H1 (cell line): Measurements from ENCODE around the gene PDE2A. TPM values are rescaled to one million over a fixed set of nuclear protein-coding genes. Genes with fewer than 3 reads are reported as not detected.
"Not testable (repeated sequence)": the region's sequence is repeated elsewhere in the genome, so short reads cannot be mapped to it uniquely, and the experiment has no call there.

Experiments used
- CTCF ChIA-PET: fragments of 300-600 bp; sonication (Branson Sonifier 250); formaldehyde crosslinking; loops from one replicate; lab custom pipeline; 2021; ENCODE audit not compliant: partially characterized antibody; lab: Charles Lee
- POLR2A ChIA-PET: fragments of 300-600 bp; sonication (Branson Sonifier 250); formaldehyde crosslinking; loops from one replicate; lab custom pipeline; 2021; ENCODE audit warnings: inconsistent platforms; ENCODE audit not compliant: partially characterized antibody; lab: Charles Lee
- DNase-seq, 2 experiments: peaks; one replicate each; pipeline versions ENCODE4 v3.0.0 to v3.0.0-alpha.2; 2010 to 2022; ENCODE audit warnings: low spot score in 2 of 2, low read depth in 1 of 2, mixed read lengths in 1 of 2
- FAIRE-seq: peaks from 2 replicates; lab custom pipeline; 2011; peaks lifted over from hg19 to GRCh38; lab: Jason Lieb, UNC
- H2AFZ ChIP-seq: 2 replicates; pipeline ENCODE4 v1.8.1; 2012; ENCODE audit warnings: low read length, inconsistent platforms
- H2AK5ac ChIP-seq: 2 replicates; pipeline ENCODE4 v1.6.1; 2013; ENCODE audit warnings: low read depth, low read length
- H2BK120ac ChIP-seq: replicated peaks from 2 replicates; pipeline ENCODE3; 2013; ENCODE audit warnings: low read depth, low read length, inconsistent platforms
- H2BK12ac ChIP-seq: 2 replicates; pipeline ENCODE4 v1.6.1; 2013; ENCODE audit warnings: low read depth, low read length
- H2BK15ac ChIP-seq: 2 replicates; pipeline ENCODE4 v1.6.1; 2013; ENCODE audit warnings: low read length
- H2BK20ac ChIP-seq: 2 replicates; pipeline ENCODE4 v1.6.1; 2013; ENCODE audit warnings: low read length
- H2BK5ac ChIP-seq: 2 replicates; pipeline ENCODE4 v1.6.1; 2013; ENCODE audit warnings: low read depth, low read length
- H3K14ac ChIP-seq: 2 replicates; pipeline ENCODE4 v1.6.1; 2013; ENCODE audit warnings: inconsistent platforms; ENCODE audit not compliant: insufficient read length
- H3K18ac ChIP-seq: 2 replicates; pipeline ENCODE4 v1.6.1; 2013; ENCODE audit warnings: low read length; ENCODE audit errors: extremely low read depth
- H3K23ac ChIP-seq: 2 replicates; pipeline ENCODE4 v1.6.1; 2013; ENCODE audit warnings: inconsistent platforms; ENCODE audit not compliant: insufficient read length
- H3K23me2 ChIP-seq: 2 replicates; pipeline ENCODE4 v1.6.1; 2013; ENCODE audit warnings: low read depth, low read length
- H3K27ac ChIP-seq: 2 replicates; pipeline ENCODE4 v1.6.1; 2011; ENCODE audit warnings: low read depth, low read length, inconsistent platforms
- H3K27me3 ChIP-seq, 4 experiments: replicated peaks in 1 of 4; 1 replicate in 1 of 4; 2 replicates in 3 of 4; pipeline versions ENCODE4 v1.6.1 to v1.8.1; 2011 to 2013; ENCODE audit warnings: low read length in 3 of 4, mild to moderate bottlenecking in 3 of 4, inconsistent platforms in 2 of 4, mixed read lengths in 2 of 4, moderate library complexity in 1 of 4; ENCODE audit not compliant: control insufficient read depth in 3 of 4, insufficient read depth in 3 of 4; ENCODE audit errors: extremely low read depth in 1 of 4
- H3K36me3 ChIP-seq, 4 experiments: 2 replicates each; pipeline versions ENCODE4 v1.6.1 to v1.8.1; 2011 to 2013; ENCODE audit warnings: mild to moderate bottlenecking in 4 of 4, low read length in 3 of 4, moderate library complexity in 2 of 4, control low read depth in 1 of 4, inconsistent platforms in 1 of 4; ENCODE audit not compliant: insufficient read depth in 4 of 4, control insufficient read depth in 2 of 4
- H3K4ac ChIP-seq: replicated peaks from 2 replicates; pipeline ENCODE3; 2013; ENCODE audit warnings: low read length, low read depth, mixed read lengths, inconsistent platforms; ENCODE audit not compliant: insufficient read length
- H3K4me1 ChIP-seq, 4 experiments: replicated peaks in 1 of 4; 1 replicate in 1 of 4; 2 replicates in 3 of 4; pipeline versions ENCODE4 v1.6.1 to v1.8.1; 2011 to 2013; ENCODE audit warnings: low read length in 3 of 4, inconsistent platforms in 2 of 4, mixed read lengths in 1 of 4; ENCODE audit not compliant: insufficient read depth in 4 of 4, control insufficient read depth in 3 of 4
- H3K4me2 ChIP-seq, 2 experiments: 2 replicates each; pipeline versions ENCODE4 v1.6.1 to v1.8.1; 2011 to 2013; ENCODE audit warnings: low read depth in 2 of 2, low read length in 2 of 2, control low read depth in 1 of 2, inconsistent platforms in 1 of 2, mild to moderate bottlenecking in 1 of 2; ENCODE audit not compliant: insufficient read depth in 1 of 2
- H3K4me3 ChIP-seq, 4 experiments: fragments of 200-600, 300-600 bp in 1 of 4; sonication (generic), shearing (Covaris generic), sonication (Bioruptor Twin) in 1 of 4; 2 replicates each; pipeline versions ENCODE4 v1.5.1 to v1.8.1; 2011 to 2016; ENCODE audit warnings: low read length in 4 of 4, low read depth in 3 of 4, control low read depth in 2 of 4, inconsistent platforms in 2 of 4, mild to moderate bottlenecking in 2 of 4, mixed read lengths in 1 of 4, moderate library complexity in 1 of 4; ENCODE audit not compliant: insufficient read depth in 2 of 4; ENCODE audit errors: extremely low read depth in 1 of 4
- H3K56ac ChIP-seq: replicated peaks from 2 replicates; pipeline ENCODE3; 2013; ENCODE audit warnings: low read depth, mild to moderate bottlenecking, mixed read lengths, low read length, inconsistent platforms; ENCODE audit not compliant: insufficient read length
- H3K79me1 ChIP-seq: 2 replicates; pipeline ENCODE4 v1.6.1; 2013; ENCODE audit warnings: low read depth, low read length, control low read depth
- H3K79me2 ChIP-seq, 2 experiments: 2 replicates each; pipeline versions ENCODE4 v1.6.1 to v1.8.1; 2012 to 2013; ENCODE audit warnings: low read length in 2 of 2, mild to moderate bottlenecking in 2 of 2, inconsistent platforms in 1 of 2; ENCODE audit not compliant: insufficient read depth in 2 of 2, control insufficient read depth in 1 of 2
- H3K9ac ChIP-seq, 4 experiments: replicated peaks in 1 of 4; 1 replicate in 1 of 4; 2 replicates in 3 of 4; pipeline versions ENCODE4 v1.6.1 to v1.8.1; 2011 to 2013; ENCODE audit warnings: low read depth in 3 of 4, low read length in 3 of 4, control low read depth in 2 of 4, mild to moderate bottlenecking in 2 of 4, moderate library complexity in 2 of 4, inconsistent platforms in 1 of 4; ENCODE audit errors: extremely low read depth in 1 of 4
- H3K9me3 ChIP-seq, 2 experiments: 2 replicates each; pipeline versions ENCODE4 v1.6.1 to v1.8.1; 2012 to 2013; ENCODE audit warnings: mild to moderate bottlenecking in 2 of 2, moderate library complexity in 2 of 2, control low read depth in 1 of 2, inconsistent platforms in 1 of 2, low read depth in 1 of 2, low read length in 1 of 2, mixed read lengths in 1 of 2; ENCODE audit not compliant: insufficient read depth in 2 of 2
- H4K20me1 ChIP-seq, 2 experiments: replicated peaks in 1 of 2; 2 replicates each; pipeline versions ENCODE3 to v1.8.1; 2011 to 2013; ENCODE audit warnings: inconsistent platforms in 2 of 2, low read length in 2 of 2, mild to moderate bottlenecking in 1 of 2; ENCODE audit not compliant: insufficient read depth in 2 of 2, control insufficient read depth in 1 of 2
- H4K5ac ChIP-seq: 2 replicates; pipeline ENCODE4 v1.6.1; 2013; ENCODE audit warnings: low read length, low read depth, mixed read lengths, inconsistent platforms; ENCODE audit not compliant: insufficient read length
- H4K8ac ChIP-seq: 2 replicates; pipeline ENCODE4 v1.8.0; 2013; ENCODE audit warnings: mild to moderate bottlenecking, moderate library complexity, low read length, inconsistent platforms; ENCODE audit not compliant: insufficient read depth; ENCODE audit errors: extremely low read depth
- H4K91ac ChIP-seq: replicated peaks from 2 replicates; pipeline ENCODE3; 2013; ENCODE audit warnings: low read length, mixed read lengths, inconsistent platforms; ENCODE audit not compliant: insufficient read length
- CTBP2 ChIP-seq: IDR thresholded peaks from 2 replicates; pipeline ENCODE4 v1.7.0; 2011; ENCODE audit warnings: borderline replicate concordance, mild to moderate bottlenecking, moderate library complexity, mixed read lengths, low read length; ENCODE audit not compliant: insufficient read depth, insufficient read length
- HDAC2 ChIP-seq, 2 experiments: fragments of 300-600 bp in 1 of 2; sonication (generic) in 1 of 2; IDR thresholded peaks; 2 replicates each; pipeline ENCODE4 v1.6.1; 2011 to 2012; ENCODE audit warnings: low read depth in 2 of 2, low read length in 2 of 2, mild to moderate bottlenecking in 2 of 2, moderate library complexity in 2 of 2, borderline replicate concordance in 1 of 2, inconsistent platforms in 1 of 2
- TAF7 ChIP-seq: optimal IDR thresholded peaks from 2 replicates; pipeline ENCODE3; 2011; ENCODE audit warnings: low read depth, mild to moderate bottlenecking, inconsistent platforms, low read length, moderate library complexity, borderline replicate concordance
- TBP ChIP-seq: IDR thresholded peaks from 2 replicates; pipeline ENCODE4 v1.6.1; 2011; ENCODE audit warnings: low read depth, low read length, improper control_type of control experiment
- TCF12 ChIP-seq: IDR thresholded peaks from 2 replicates; pipeline ENCODE4 v1.6.1; 2011; ENCODE audit warnings: low read depth, mild to moderate bottlenecking, low read length
- WGBS, 2 experiments: shearing (Covaris generic) in 1 of 2; methylation state at CpG; one replicate each; pipeline versions ENCODE4 v1.1.6 to v1.1.7; 2013 to 2015; ENCODE audit warnings: low lambda C conversion rate in 2 of 2, mixed read lengths in 2 of 2, inconsistent platforms in 1 of 2, low coverage in 1 of 2, missing lambda C conversion rate in 1 of 2; ENCODE audit not compliant: insufficient replicate concordance in 2 of 2, insufficient coverage in 1 of 2, insufficient read length in 1 of 2; ENCODE audit errors: extremely low coverage in 1 of 2, missing lambda C conversion rate in 1 of 2; 5-methylcytosine and 5-hydroxymethylcytosine counted together
- polyA plus RNA-seq, 7 experiments: library from polyadenylated mRNA; depleted of rRNA in 3 of 7; stranded (reverse) in 5 of 7; unstranded in 2 of 7; fragments of >200 nt in 5 of 7; fragments of 200-250 nt in 2 of 7; gene quantifications; 1 replicate in 5 of 7; 2 replicates in 1 of 7; 4 replicates in 1 of 7; pipeline versions ENCODE4 v1.2.1 to v1.2.3, GENCODE V29; 2011 to 2013; ENCODE audit warnings: missing spikeins in 2 of 7, mixed read lengths in 2 of 7
- total RNA-seq: library from RNA; stranded (reverse); fragmentation: NEBNext Ultra II Directional; extraction: Animal tissue kit (Norgen Biotek cat#: 25700); gene quantifications from 2 replicates; pipeline ENCODE4 v1.2.1, GENCODE V29; 2021
- TF ChIP-seq, protein P1 (sequence below): IDR thresholded peaks from 2 replicates; pipeline ENCODE4 v1.6.1; 2012; ENCODE audit warnings: low read length, inconsistent platforms

Gene PDE2A
- total and polyA plus RNA-seq, 2 of the 8 experiments (the other 6 are each of a cell fraction or from before 2014, with no cell fraction given): 3.4 to 7.1 TPM

DNA sequence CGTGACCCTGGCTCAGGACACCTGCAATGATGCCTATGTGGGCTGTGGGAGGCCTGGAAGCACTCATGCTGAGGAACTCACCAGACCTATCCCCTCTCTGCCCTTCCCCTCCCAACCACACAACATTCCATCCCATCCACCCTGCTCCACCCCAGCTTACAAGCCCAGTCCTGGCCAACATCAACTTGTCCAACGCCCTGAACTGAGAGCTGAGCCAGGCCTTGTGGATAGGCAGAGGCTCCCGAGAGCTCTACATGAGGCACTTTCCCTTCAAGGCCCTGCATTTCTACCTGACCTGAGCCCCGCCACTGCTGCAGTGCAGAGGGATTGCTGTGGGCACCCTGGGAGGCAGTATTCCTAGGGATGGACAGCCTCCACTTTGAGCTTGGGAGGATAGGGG is 112.4 kb downstream of the PDE2A start (continued):
- TF ChIP-seq HDAC2 (IDR thresholded peaks at IDR 0.05; ENCODE audit: borderline replicate concordance in 1 of 2, low read depth in 2 of 2, low read length in 2 of 2) (no peak), CTBP2 (no peak), TAF7 (no peak), TBP (no peak), TCF12 (no peak)
- TF ChIP-seq, protein P1, sequence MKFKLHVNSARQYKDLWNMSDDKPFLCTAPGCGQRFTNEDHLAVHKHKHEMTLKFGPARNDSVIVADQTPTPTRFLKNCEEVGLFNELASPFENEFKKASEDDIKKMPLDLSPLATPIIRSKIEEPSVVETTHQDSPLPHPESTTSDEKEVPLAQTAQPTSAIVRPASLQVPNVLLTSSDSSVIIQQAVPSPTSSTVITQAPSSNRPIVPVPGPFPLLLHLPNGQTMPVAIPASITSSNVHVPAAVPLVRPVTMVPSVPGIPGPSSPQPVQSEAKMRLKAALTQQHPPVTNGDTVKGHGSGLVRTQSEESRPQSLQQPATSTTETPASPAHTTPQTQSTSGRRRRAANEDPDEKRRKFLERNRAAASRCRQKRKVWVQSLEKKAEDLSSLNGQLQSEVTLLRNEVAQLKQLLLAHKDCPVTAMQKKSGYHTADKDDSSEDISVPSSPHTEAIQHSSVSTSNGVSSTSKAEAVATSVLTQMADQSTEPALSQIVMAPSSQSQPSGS: no peak

DNA sequence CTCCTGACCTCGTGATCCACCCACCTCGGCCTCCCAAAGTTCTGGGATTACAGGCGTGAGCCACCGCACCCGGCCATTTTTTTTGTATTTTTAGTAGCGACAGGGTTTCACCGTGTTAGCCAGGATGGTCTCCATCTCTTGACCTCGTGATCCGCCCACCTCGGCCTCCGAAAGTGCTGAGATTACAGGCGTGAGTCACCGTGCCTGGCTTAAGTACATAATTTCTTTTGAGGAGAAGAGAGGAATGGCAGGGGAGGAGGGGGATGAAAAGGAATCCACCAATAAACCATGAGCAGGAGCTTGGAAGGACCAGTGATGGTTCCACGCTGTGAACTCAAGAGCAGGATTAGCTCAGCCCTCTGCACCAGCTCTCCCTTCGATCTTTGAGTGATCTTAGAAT is 113.4 kb downstream of the PDE2A start:
- FAIRE-seq, H2BK120ac ChIP-seq, H3K56ac ChIP-seq, H2AK5ac ChIP-seq, H3K9ac ChIP-seq, H3K4me1 ChIP-seq, H4K20me1 ChIP-seq, H3K4me3 ChIP-seq, DNase-seq, H2BK15ac ChIP-seq, H3K27me3 ChIP-seq, H4K5ac ChIP-seq, H3K27ac ChIP-seq, H3K14ac ChIP-seq, H3K18ac ChIP-seq, H3K79me1 ChIP-seq, H2BK20ac ChIP-seq, H4K91ac ChIP-seq, H2BK12ac ChIP-seq, POLR2A ChIA-PET, H4K8ac ChIP-seq, H3K79me2 ChIP-seq, H2BK5ac ChIP-seq, H3K9me3 ChIP-seq, H3K36me3 ChIP-seq, H3K4me2 ChIP-seq, H2AFZ ChIP-seq, H3K4ac ChIP-seq, H3K23ac ChIP-seq, H3K23me2 ChIP-seq: not testable (repeated sequence)
- CTCF ChIA-PET: interaction anchor here (0.6 to 4.7 kb wide), 8 partner anchors 7 to 734 kb away, joined by 3 to 23 read pairs (median 4); no protein-coding TSS in a partner anchor
- WGBS, 2 experiments: 92% methylated on average over 15 of the region's 15 CpGs; no CpG with 5 or more reads in 1 of the 2 experiments
